Measurements from ENCODE around the gene UBE2E3. TPM values are rescaled to one million over a fixed set of nuclear protein-coding genes. Genes with fewer than 3 reads are reported as not detected.
"Not testable (repeated sequence)": the region's sequence is repeated elsewhere in the genome, so short reads cannot be mapped to it uniquely, and the experiment has no call there.

Gene UBE2E3
- total and polyA plus RNA-seq, 2 donors from 2014 or later: 78.7 to 86.9 TPM

- Histone ChIP-seq H3K9ac (ENCODE audit: low read length in 3 of 3) (no peak overlapping the region), H3K36me3 (ENCODE audit: control insufficient read depth in 2 of 3, insufficient read depth in 3 of 3, low read length in 3 of 3) (no peaks in the 10 kb centered on the region), H3K4me3 (ENCODE audit: low read length in 3 of 3) (no peak overlapping the region), H3K27me3 (ENCODE audit: control insufficient read depth, insufficient read depth, low read length) (no peaks in the 10 kb centered on the region), H3K4me1 (ENCODE audit: control insufficient read depth in 2 of 3, insufficient read depth in 2 of 3, low read depth in 1 of 3, low read length in 3 of 3) (no peaks in the 10 kb centered on the region), H3K27ac (ENCODE audit: low read depth in 2 of 2, low read length in 2 of 2) (no peak overlapping the region), H3K9me3 (ENCODE audit: control insufficient read depth in 2 of 3, insufficient read depth in 1 of 3, low read length in 3 of 3) (no peaks in the 10 kb centered on the region)
- DNase-seq (no peak), FAIRE-seq (no peak)
- no peak for TF ChIP-seq CTCF (IDR thresholded peaks at IDR 0.05; ENCODE audit: borderline replicate concordance, extremely low read depth, insufficient read depth)
- intact Hi-C loops (cut with DNase I): no loop called here
Observed at GRCh38 chr2:181076658-181077057, 96.3 kb downstream of the UBE2E3 start.

- intact Hi-C loops (cut with DNase I): no loop called here
- peak; percentile 66 for TF ChIP-seq CTCF (IDR thresholded peaks at IDR 0.05; ENCODE audit: borderline replicate concordance, extremely low read depth, insufficient read depth)
- FAIRE-seq: peak; percentile 96
Observed at GRCh38 chr2:181077128-181077709, 96.8 kb downstream of the UBE2E3 start.

GRCh38 chr2:181083140-181083539, 102.7 kb downstream of the UBE2E3 start:
- no peak overlapping the region for H3K9ac ChIP-seq (ENCODE audit: low read length in 3 of 3)
- FAIRE-seq (no peak), DNase-seq (no peak)
- H3K36me3 ChIP-seq (ENCODE audit: control insufficient read depth in 2 of 3, insufficient read depth in 3 of 3, low read length in 3 of 3): no peaks in the 10 kb centered on the region
- H3K4me1 ChIP-seq (ENCODE audit: control insufficient read depth in 2 of 3, insufficient read depth in 2 of 3, low read depth in 1 of 3, low read length in 3 of 3): no peaks in the 10 kb centered on the region
- no peak for TF ChIP-seq CTCF (IDR thresholded peaks at IDR 0.05; ENCODE audit: borderline replicate concordance, extremely low read depth, insufficient read depth)
- intact Hi-C loops (cut with DNase I): no loop called here
- no peak overlapping the region for H3K4me3 ChIP-seq (ENCODE audit: low read length in 3 of 3)
- H3K27me3 ChIP-seq (ENCODE audit: control insufficient read depth, insufficient read depth, low read length): no peaks in the 10 kb centered on the region
- no peaks in the 10 kb centered on the region for H3K9me3 ChIP-seq (ENCODE audit: control insufficient read depth in 2 of 3, insufficient read depth in 1 of 3, low read length in 3 of 3)
- H3K27ac ChIP-seq (ENCODE audit: low read depth in 2 of 2, low read length in 2 of 2): no peak overlapping the region

More at GRCh38 chr2:181077128-181077709, 96.8 kb downstream of the UBE2E3 start:
- Histone ChIP-seq H3K36me3 (ENCODE audit: control insufficient read depth in 2 of 3, insufficient read depth in 3 of 3, low read length in 3 of 3) (no peaks in the 10 kb centered on the region), H3K9me3 (ENCODE audit: control insufficient read depth in 2 of 3, insufficient read depth in 1 of 3, low read length in 3 of 3) (no peaks in the 10 kb centered on the region), H3K27me3 (ENCODE audit: control insufficient read depth, insufficient read depth, low read length) (no peaks in the 10 kb centered on the region), H3K4me3 (ENCODE audit: low read length in 3 of 3) (no peak overlapping the region), H3K4me1 (ENCODE audit: control insufficient read depth in 2 of 3, insufficient read depth in 2 of 3, low read depth in 1 of 3, low read length in 3 of 3) (no peaks in the 10 kb centered on the region), H3K27ac (ENCODE audit: low read depth in 2 of 2, low read length in 2 of 2) (no peak overlapping the region), H3K9ac (ENCODE audit: low read length in 3 of 3) (no peak overlapping the region)
- peak in 2 of 5 donors; percentile 71 to 84 for DNase-seq

- no peak for TF ChIP-seq CTCF (IDR thresholded peaks at IDR 0.05; ENCODE audit: borderline replicate concordance, extremely low read depth, insufficient read depth)
- DNase-seq: no peak
- H3K27ac ChIP-seq (ENCODE audit: low read depth in 2 of 2, low read length in 2 of 2): no peak overlapping the region
- H3K4me3 ChIP-seq (ENCODE audit: low read length in 3 of 3): no peak overlapping the region
- H3K9ac ChIP-seq (ENCODE audit: low read length in 3 of 3): no peak overlapping the region
- intact Hi-C loops (cut with DNase I): no loop called here
- H3K36me3 ChIP-seq (ENCODE audit: control insufficient read depth in 2 of 3, insufficient read depth in 3 of 3, low read length in 3 of 3): no peaks in the 10 kb centered on the region
- H3K4me1 ChIP-seq (ENCODE audit: control insufficient read depth in 2 of 3, insufficient read depth in 2 of 3, low read depth in 1 of 3, low read length in 3 of 3): no peaks in the 10 kb centered on the region
- no peaks in the 10 kb centered on the region for H3K9me3 ChIP-seq (ENCODE audit: control insufficient read depth in 2 of 3, insufficient read depth in 1 of 3, low read length in 3 of 3)
- FAIRE-seq: no peak
- no peaks in the 10 kb centered on the region for H3K27me3 ChIP-seq (ENCODE audit: control insufficient read depth, insufficient read depth, low read length)
Observed at GRCh38 chr2:181085734-181086133, 105.3 kb downstream of the UBE2E3 start.

- intact Hi-C loops (cut with DNase I); H3K9me3 ChIP-seq (ENCODE audit: control insufficient read depth in 2 of 3, insufficient read depth in 1 of 3, low read length in 3 of 3); H3K9ac ChIP-seq (ENCODE audit: low read length in 3 of 3); FAIRE-seq; H3K4me3 ChIP-seq (ENCODE audit: low read length in 3 of 3); H3K27ac ChIP-seq (ENCODE audit: low read depth in 2 of 2, low read length in 2 of 2); DNase-seq; H3K4me1 ChIP-seq (ENCODE audit: control insufficient read depth in 2 of 3, insufficient read depth in 2 of 3, low read depth in 1 of 3, low read length in 3 of 3); H3K36me3 ChIP-seq (ENCODE audit: control insufficient read depth in 2 of 3, insufficient read depth in 3 of 3, low read length in 3 of 3); H3K27me3 ChIP-seq (ENCODE audit: control insufficient read depth, insufficient read depth, low read length): not testable (repeated sequence)
Observed at GRCh38 chr2:181091920-181092319, 111.5 kb downstream of the UBE2E3 start.
